Epithelial cell of esophagus (primary cell): ENCODE data around the gene BAAT.

Source experiments
- DNase-seq: peaks from one replicate; pipeline ENCODE4 v3.0.0; 2010; ENCODE audit warnings: low read depth
- H3K4me3 ChIP-seq: 2 replicates; pipeline ENCODE4 v1.5.1; 2011; ENCODE audit warnings: mild to moderate bottlenecking, low read length, control low read depth
- CTCF ChIP-seq: IDR thresholded peaks from 2 replicates; pipeline ENCODE4 v1.5.1; 2011; ENCODE audit warnings: low read depth, mild to moderate bottlenecking, low read length, control low read depth, inconsistent platforms; ENCODE audit not compliant: insufficient read depth; ENCODE audit errors: missing control alignments

BAAT gene

GRCh38 chr9:101414839-101415238, 30.0 kb upstream of the BAAT start:
- H3K4me3 ChIP-seq: no peak overlapping the region
- no peak for TF ChIP-seq CTCF
- DNase-seq: no peak

- DNase-seq: peak; percentile 6
- TF ChIP-seq CTCF: no peak
- no peak overlapping the region for H3K4me3 ChIP-seq
Measured at GRCh38 chr9:101409079-101409477, 24.3 kb upstream of the BAAT start.

GRCh38 chr9:101408374-101409078, 23.7 kb upstream of the BAAT start:
- no peak for DNase-seq
- H3K4me3 ChIP-seq: no peak overlapping the region
- TF ChIP-seq CTCF: no peak

- no peak overlapping the region for H3K4me3 ChIP-seq
- no peak for TF ChIP-seq CTCF
- no peak for DNase-seq
Measured at GRCh38 chr9:101403516-101404285, 18.9 kb upstream of the BAAT start.

GRCh38 chr9:101400120-101400519, 15.3 kb upstream of the BAAT start:
- TF ChIP-seq CTCF: no peak
- DNase-seq: no peak
- H3K4me3 ChIP-seq: peak overlapping the region; percentile 93

- H3K4me3 ChIP-seq: peak overlapping the region; percentile 93
- no peak for TF ChIP-seq CTCF
- no peak for DNase-seq
Measured at GRCh38 chr9:101399643-101399970, 14.8 kb upstream of the BAAT start.
